Breast epithelium (tissue), 4 donors: ENCODE measurements around the gene CTTNBP2. TPM values are rescaled to one million over a fixed set of nuclear protein-coding genes. Genes with fewer than 3 reads are reported as not detected.

Source experiments
- DNase-seq, 2 donors: peaks; one replicate each; pipeline ENCODE4 v3.0.0-alpha.2; 2019; ENCODE audit warnings: low spot score in 2 of 2
- H3K27ac ChIP-seq, 2 donors: fragments of 200-600 bp; sonication (generic) in 1 of 2; one replicate each; pipeline ENCODE4 v1.5.1; 2016 to 2019; ENCODE audit warnings: mild to moderate bottlenecking in 1 of 2
- H3K27me3 ChIP-seq, 2 donors: fragments of 200-600 bp; sonication (generic) in 1 of 2; one replicate each; pipeline versions ENCODE4 v1.5.1 to v1.6.0; 2017 to 2019; ENCODE audit warnings: control low read depth in 1 of 2, mild to moderate bottlenecking in 1 of 2
- H3K36me3 ChIP-seq: fragments of 200-600 bp; one replicate; pipeline ENCODE4 v1.5.1; 2019
- H3K4me1 ChIP-seq, 2 donors: fragments of 200-600 bp; sonication (generic); one replicate each; pipeline ENCODE4 v1.5.1; 2016 to 2019; ENCODE audit warnings: control low read depth in 1 of 2
- H3K4me3 ChIP-seq, 3 donors: fragments of 200-600 bp; sonication (generic); 1 replicate in 2 of 3; 2 replicates in 1 of 3; pipeline ENCODE4 v1.5.1; 2016 to 2019; ENCODE audit warnings: mild to moderate bottlenecking in 3 of 3, moderate library complexity in 2 of 3
- H3K9me3 ChIP-seq, 2 donors: fragments of 200-600 bp; sonication (generic) in 1 of 2; one replicate each; pipeline ENCODE4 v1.5.1; 2016 to 2019; ENCODE audit warnings: control low read depth in 1 of 2
- POLR2A ChIP-seq: fragments of 450-650 bp; IDR thresholded peaks from one replicate; pipeline ENCODE4 v1.6.1; 2016; ENCODE audit warnings: antibody characterized with exemption, mild to moderate bottlenecking, moderate library complexity
- POLR2AphosphoS5 ChIP-seq, 3 donors: sonication (generic); formaldehyde crosslinking; IDR thresholded peaks; one replicate each; pipeline ENCODE4 v1.6.1; 2017; ENCODE audit warnings: antibody characterized with exemption in 3 of 3
- intact Hi-C: fragments of 100-400 bp; cut with DNase I; formaldehyde crosslinking; loops from one replicate; pipeline ENCODE4 v1.15.1; 2023; ENCODE audit warnings: low total_unique reads
- total RNA-seq, 3 donors: library from RNA; depleted of rRNA; stranded (reverse); fragments of >200 nt; gene quantifications; one replicate each; pipeline ENCODE4 v1.1.0, GENCODE V29; 2016
- TF ChIP-seq, protein P1 (sequence below), 3 donors: fragments of 450-650 bp; IDR thresholded peaks; one replicate each; pipeline ENCODE4 v1.5.1; 2016 to 2017; ENCODE audit warnings: antibody characterized with exemption in 3 of 3, mild to moderate bottlenecking in 3 of 3, moderate library complexity in 3 of 3

CTTNBP2 gene
- total RNA-seq, 3 donors from 2014 or later: 8.8 to 37.0 (median 13.8) TPM

DNA sequence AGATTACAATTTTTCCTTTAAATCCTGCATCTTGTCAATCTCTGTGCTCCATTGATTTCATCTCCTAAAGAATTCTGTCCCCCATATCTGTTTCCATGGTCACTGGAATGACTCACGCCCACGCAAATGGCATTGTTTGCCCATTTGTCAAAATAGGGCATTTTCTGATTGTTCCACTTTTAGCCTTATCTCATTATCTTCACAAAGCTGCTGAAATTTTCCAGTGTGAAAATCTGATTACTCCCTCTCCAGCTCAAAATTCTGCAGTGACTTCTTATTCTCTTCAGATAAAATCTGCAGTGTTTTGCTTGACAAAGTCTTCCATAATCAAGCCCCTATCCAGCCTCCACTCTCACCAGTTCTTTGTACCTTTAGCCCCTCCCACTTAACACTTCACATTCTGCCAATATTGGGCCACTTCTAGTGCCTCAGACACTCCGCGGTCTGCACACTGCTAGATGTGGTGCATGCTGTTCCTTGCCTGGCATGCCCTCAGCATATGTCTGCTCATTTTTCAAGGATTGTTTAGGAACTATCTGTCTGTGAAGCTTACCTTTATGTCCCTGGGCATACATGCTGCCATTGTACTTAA, 33.9 kb upstream of the CTTNBP2 start:
- no peak overlapping the region for H3K4me3 ChIP-seq

DNA sequence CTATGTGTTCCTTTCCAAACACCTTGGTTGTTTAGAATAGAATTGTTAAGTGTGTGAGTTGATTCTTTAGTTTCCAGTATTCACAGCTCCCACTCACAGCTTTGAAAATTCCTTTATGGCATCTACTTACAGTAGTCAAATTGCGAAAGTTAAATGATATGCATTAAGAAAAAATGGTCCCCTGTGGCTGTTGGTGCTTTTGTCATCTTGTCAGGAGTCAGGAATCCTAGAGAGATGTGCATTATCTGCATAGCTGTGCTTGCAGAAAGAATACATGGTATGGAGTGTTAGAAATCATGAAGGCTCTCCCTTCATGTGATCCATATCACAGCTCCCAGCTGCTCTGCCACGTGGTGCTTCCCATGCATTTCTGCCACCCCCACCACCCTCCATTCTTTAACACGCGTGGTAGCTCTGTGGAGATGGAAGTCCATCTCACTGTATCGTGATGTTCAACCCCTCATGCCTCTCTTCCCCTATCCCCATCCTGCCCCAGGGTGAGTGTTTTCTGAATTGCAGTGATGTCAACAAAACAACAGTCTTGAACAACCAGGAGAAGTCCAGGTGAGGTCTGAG, 29.2 kb upstream of the CTTNBP2 start:
- no peaks in the 10 kb centered on the region for H3K27me3 ChIP-seq
- intact Hi-C loops: no loop called here
- TF ChIP-seq POLR2AphosphoS5 (IDR thresholded peaks at IDR 0.05): no peak
- TF ChIP-seq, protein P1, sequence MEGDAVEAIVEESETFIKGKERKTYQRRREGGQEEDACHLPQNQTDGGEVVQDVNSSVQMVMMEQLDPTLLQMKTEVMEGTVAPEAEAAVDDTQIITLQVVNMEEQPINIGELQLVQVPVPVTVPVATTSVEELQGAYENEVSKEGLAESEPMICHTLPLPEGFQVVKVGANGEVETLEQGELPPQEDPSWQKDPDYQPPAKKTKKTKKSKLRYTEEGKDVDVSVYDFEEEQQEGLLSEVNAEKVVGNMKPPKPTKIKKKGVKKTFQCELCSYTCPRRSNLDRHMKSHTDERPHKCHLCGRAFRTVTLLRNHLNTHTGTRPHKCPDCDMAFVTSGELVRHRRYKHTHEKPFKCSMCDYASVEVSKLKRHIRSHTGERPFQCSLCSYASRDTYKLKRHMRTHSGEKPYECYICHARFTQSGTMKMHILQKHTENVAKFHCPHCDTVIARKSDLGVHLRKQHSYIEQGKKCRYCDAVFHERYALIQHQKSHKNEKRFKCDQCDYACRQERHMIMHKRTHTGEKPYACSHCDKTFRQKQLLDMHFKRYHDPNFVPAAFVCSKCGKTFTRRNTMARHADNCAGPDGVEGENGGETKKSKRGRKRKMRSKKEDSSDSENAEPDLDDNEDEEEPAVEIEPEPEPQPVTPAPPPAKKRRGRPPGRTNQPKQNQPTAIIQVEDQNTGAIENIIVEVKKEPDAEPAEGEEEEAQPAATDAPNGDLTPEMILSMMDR (IDR thresholded peaks at IDR 0.05): no peak
- TF ChIP-seq POLR2A: no peak

More for the DNA sequence above, 33.9 kb upstream of the CTTNBP2 start:
- Histone ChIP-seq H3K9me3 (no peaks in the 10 kb centered on the region), H3K27ac (no peak overlapping the region), H3K4me1 (no peaks in the 10 kb centered on the region), H3K36me3 (no peaks in the 10 kb centered on the region), H3K27me3 (no peaks in the 10 kb centered on the region)
- intact Hi-C loops: no loop called here
- TF ChIP-seq POLR2AphosphoS5 (IDR thresholded peaks at IDR 0.05) (no peak), POLR2A (no peak)
- TF ChIP-seq, protein P1 (IDR thresholded peaks at IDR 0.05): no peak
- no peak for DNase-seq

DNA sequence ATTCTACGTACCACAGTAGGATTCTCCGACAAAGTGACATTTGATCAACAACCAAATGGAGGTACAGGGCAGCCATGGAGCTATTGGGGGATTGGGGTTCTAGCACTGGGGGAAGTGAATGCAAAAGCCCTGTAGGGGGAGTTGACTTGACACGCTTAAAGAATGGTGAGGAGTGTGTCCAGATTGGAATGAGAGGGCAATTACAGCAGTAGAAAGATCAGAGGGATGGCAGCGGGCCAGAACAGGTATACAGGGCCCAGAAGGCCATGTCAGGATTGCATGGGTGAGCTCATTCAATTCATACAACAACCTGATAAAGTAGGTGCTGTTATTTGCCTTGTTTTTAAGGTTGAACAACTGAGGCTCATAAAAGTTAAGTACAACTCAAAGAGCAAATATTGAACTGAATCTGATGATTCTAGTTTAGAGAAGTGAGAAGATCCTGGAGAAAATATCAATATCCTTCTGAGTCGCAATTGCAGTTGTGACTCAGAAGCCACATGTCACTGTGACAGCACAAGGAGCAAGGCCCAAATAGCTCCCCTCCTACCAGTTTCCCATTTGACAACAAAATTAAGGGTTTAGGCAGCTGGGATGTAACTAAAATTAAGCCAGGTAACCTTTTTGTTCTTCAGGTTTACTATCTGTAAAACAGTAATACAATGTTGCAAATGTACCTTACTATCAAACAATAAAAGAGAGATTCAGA, 28.0 kb upstream of the CTTNBP2 start:
- Histone ChIP-seq H3K4me1 (no peaks in the 10 kb centered on the region), H3K4me3 (no peak overlapping the region), H3K36me3 (no peaks in the 10 kb centered on the region), H3K9me3 (no peaks in the 10 kb centered on the region), H3K27me3 (peaks cover 0 to 3% of the 10 kb centered on the region in 2 donors), H3K27ac (no peak overlapping the region)
- intact Hi-C loops: no loop called here
- no peak for DNase-seq
- TF ChIP-seq, protein P1 (IDR thresholded peaks at IDR 0.05): no peak
- TF ChIP-seq POLR2AphosphoS5 (IDR thresholded peaks at IDR 0.05) (no peak), POLR2A (no peak)

More for the DNA sequence above, 29.2 kb upstream of the CTTNBP2 start:
- H3K4me3 ChIP-seq: no peak overlapping the region
- DNase-seq: no peak
- no peaks in the 10 kb centered on the region for H3K36me3 ChIP-seq
- no peaks in the 10 kb centered on the region for H3K4me1 ChIP-seq
- no peak overlapping the region for H3K27ac ChIP-seq
- H3K9me3 ChIP-seq: no peaks in the 10 kb centered on the region

DNA sequence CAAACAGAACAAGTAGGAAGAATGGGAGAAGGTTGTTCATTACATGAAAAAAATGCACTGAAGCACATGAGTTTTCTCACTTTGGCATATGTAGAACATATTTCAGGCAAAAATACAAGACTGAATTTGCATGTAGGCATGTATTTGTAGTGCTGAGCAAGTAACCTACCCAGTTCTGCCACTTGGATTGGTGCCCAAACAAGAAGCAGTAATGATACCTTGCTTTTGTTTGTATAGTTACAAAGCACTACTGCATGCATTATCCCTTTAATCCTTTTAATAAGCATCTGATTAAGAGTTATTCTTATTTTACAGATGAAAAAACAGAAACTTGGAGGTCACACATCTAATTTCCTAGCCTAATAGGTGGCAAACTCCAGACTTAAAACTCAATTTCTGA, 23.1 kb upstream of the CTTNBP2 start:
- no peak for DNase-seq
- Histone ChIP-seq H3K27ac (no peak overlapping the region), H3K36me3 (no peaks in the 10 kb centered on the region), H3K27me3 (peaks cover 0 to 3% of the 10 kb centered on the region in 2 donors), H3K4me3 (no peak overlapping the region), H3K9me3 (no peaks in the 10 kb centered on the region), H3K4me1 (no peaks in the 10 kb centered on the region)
- intact Hi-C loops: no loop called here
- TF ChIP-seq POLR2AphosphoS5 (IDR thresholded peaks at IDR 0.05): no peak
- no peak for TF ChIP-seq POLR2A
- TF ChIP-seq, protein P1 (IDR thresholded peaks at IDR 0.05): no peak

DNA sequence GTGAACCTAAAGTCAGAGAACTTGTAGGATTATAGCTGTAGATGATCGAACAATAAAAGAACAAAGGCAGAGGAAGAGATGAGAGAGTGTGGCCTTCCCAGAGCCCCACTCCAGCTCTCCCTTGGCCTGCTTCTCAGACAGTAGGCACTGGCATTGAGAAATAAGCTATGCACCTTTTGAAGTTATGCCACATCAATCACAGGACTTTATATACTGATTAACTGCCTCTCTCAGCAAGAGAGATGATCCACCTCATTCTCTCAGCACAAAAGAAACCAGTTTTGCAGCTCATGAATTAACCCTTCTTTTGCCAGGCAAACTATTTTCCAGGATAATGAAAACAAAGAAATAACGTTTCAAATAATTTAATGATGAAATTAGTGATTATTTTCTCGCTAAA, 22.0 kb upstream of the CTTNBP2 start:
- H3K27ac ChIP-seq: no peak overlapping the region
- intact Hi-C loops: no loop called here
- no peak for DNase-seq
- H3K27me3 ChIP-seq: peaks cover 0 to 3% of the 10 kb centered on the region in 2 donors
- no peaks in the 10 kb centered on the region for H3K4me1 ChIP-seq
- H3K9me3 ChIP-seq: no peaks in the 10 kb centered on the region
- no peak overlapping the region for H3K4me3 ChIP-seq
- H3K36me3 ChIP-seq: no peaks in the 10 kb centered on the region
- TF ChIP-seq POLR2AphosphoS5 (IDR thresholded peaks at IDR 0.05): no peak
- TF ChIP-seq, protein P1 (IDR thresholded peaks at IDR 0.05): no peak
- no peak for TF ChIP-seq POLR2A
